ENCODE data around the gene PRKAG2.

Gene PRKAG2

GRCh38 chr7:151890355-151891004, 13.6 kb upstream of the PRKAG2 start:
- TF ChIP-seq, protein P1, sequence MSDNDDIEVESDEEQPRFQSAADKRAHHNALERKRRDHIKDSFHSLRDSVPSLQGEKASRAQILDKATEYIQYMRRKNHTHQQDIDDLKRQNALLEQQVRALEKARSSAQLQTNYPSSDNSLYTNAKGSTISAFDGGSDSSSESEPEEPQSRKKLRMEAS (IDR thresholded peaks at IDR 0.05; ENCODE audit: low read depth, low read length) = no peak
- no peak for TF ChIP-seq MYC (IDR thresholded peaks at IDR 0.05; ENCODE audit: low read depth, low read length)
- no peak for TF ChIP-seq POLR2A (IDR thresholded peaks at IDR 0.05; ENCODE audit: extremely low read depth, insufficient read length)
- TF ChIP-seq, protein P2, sequence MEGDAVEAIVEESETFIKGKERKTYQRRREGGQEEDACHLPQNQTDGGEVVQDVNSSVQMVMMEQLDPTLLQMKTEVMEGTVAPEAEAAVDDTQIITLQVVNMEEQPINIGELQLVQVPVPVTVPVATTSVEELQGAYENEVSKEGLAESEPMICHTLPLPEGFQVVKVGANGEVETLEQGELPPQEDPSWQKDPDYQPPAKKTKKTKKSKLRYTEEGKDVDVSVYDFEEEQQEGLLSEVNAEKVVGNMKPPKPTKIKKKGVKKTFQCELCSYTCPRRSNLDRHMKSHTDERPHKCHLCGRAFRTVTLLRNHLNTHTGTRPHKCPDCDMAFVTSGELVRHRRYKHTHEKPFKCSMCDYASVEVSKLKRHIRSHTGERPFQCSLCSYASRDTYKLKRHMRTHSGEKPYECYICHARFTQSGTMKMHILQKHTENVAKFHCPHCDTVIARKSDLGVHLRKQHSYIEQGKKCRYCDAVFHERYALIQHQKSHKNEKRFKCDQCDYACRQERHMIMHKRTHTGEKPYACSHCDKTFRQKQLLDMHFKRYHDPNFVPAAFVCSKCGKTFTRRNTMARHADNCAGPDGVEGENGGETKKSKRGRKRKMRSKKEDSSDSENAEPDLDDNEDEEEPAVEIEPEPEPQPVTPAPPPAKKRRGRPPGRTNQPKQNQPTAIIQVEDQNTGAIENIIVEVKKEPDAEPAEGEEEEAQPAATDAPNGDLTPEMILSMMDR (IDR thresholded peaks at IDR 0.05; ENCODE audit: low read depth, low read length) = no peak
- no peak overlapping the region for H3K4me3 ChIP-seq (ENCODE audit: low read depth, low read length)
- DNase-seq (ENCODE audit: low read depth) = peak; percentile 71

DNA sequence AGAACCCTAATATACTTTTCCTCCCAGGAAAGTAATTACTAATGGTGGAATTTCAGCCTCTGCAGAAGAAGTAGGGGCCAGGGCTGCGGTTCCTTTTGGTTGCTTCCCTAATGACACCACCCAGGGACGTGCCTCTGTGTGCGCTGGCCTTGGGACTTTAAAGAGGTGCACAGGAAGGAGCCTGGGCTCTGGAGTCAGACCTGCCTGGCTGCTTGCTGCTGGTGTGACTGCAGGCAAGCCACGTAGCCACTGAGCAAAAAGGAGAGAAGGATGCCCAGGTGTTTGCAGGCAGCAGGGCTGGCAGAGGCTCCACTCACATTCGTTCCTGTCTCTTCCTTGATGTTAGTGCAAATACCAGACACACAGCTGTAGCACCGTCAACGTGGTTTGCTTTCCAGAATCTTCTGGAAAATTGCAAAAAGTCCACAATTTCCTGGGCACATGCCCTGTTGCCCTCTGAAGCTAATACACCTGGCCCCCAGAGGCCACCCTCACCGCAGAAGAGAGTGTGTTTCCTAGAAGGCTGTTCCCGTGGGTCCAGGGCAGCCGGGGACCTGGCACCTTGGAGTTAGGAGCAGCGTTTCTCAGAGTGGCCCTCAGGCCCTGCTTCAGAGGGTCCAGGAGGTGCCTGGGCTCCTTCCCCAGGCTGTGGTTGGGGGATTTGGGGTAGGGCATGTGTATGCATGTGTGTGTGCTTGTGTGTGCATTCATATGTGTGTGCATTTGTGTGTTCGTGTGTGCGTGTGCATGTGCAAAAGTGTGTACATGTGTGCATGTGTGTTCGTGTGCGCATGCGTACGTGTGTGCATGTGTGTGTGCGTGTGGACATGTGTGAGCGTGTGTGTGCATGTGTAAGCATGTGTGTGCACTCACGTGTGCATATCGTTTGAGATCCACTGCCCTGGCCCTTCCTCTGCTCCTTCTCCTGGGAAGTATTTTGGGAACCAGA, 12.8 kb upstream of the PRKAG2 start:
- DNase-seq (ENCODE audit: low read depth) = no peak
- no peak overlapping the region for H3K4me3 ChIP-seq (ENCODE audit: low read depth, low read length)
- TF ChIP-seq, protein P2 (IDR thresholded peaks at IDR 0.05; ENCODE audit: low read depth, low read length) = no peak
- no peak for TF ChIP-seq MYC (IDR thresholded peaks at IDR 0.05; ENCODE audit: low read depth, low read length)
- TF ChIP-seq, protein P1 (IDR thresholded peaks at IDR 0.05; ENCODE audit: low read depth, low read length) = no peak
- TF ChIP-seq POLR2A (IDR thresholded peaks at IDR 0.05; ENCODE audit: extremely low read depth, insufficient read length) = no peak

- H3K4me3 ChIP-seq (ENCODE audit: low read depth, low read length) = no peak overlapping the region
- TF ChIP-seq POLR2A (IDR thresholded peaks at IDR 0.05; ENCODE audit: extremely low read depth, insufficient read length) (no peak), MYC (IDR thresholded peaks at IDR 0.05; ENCODE audit: low read depth, low read length) (no peak)
- TF ChIP-seq, protein P1 (IDR thresholded peaks at IDR 0.05; ENCODE audit: low read depth, low read length) = no peak
- DNase-seq (ENCODE audit: low read depth) = no peak
Measured at GRCh38 chr7:151888079-151889067, 11.5 kb upstream of the PRKAG2 start.

DNA sequence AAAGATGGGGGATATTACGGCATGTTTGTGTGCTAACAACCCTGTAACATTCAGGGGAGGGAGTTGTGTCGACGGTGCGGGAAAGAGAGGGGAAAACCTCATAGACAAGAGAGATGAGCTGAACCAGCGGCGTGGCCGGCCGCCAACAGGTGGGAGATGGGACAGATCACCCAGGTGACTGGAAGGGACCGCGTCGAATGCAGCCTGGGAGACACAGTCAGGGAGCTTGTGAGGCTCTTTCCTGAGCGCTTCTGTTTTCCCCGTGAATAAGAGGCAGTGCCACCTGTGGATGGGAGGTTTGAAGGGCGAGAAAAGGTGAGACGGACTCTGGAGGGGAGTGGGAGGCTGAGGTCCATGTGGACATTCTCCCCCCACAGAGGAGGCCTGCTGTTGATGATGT, 9.9 kb upstream of the PRKAG2 start:
- no peak for DNase-seq (ENCODE audit: low read depth)
- TF ChIP-seq, protein P2 (IDR thresholded peaks at IDR 0.05; ENCODE audit: low read depth, low read length) = no peak
- TF ChIP-seq POLR2A (IDR thresholded peaks at IDR 0.05; ENCODE audit: extremely low read depth, insufficient read length) = no peak
- TF ChIP-seq, protein P1 (IDR thresholded peaks at IDR 0.05; ENCODE audit: low read depth, low read length) = no peak
- no peak for TF ChIP-seq MYC (IDR thresholded peaks at IDR 0.05; ENCODE audit: low read depth, low read length)
- no peak overlapping the region for H3K4me3 ChIP-seq (ENCODE audit: low read depth, low read length)

DNA sequence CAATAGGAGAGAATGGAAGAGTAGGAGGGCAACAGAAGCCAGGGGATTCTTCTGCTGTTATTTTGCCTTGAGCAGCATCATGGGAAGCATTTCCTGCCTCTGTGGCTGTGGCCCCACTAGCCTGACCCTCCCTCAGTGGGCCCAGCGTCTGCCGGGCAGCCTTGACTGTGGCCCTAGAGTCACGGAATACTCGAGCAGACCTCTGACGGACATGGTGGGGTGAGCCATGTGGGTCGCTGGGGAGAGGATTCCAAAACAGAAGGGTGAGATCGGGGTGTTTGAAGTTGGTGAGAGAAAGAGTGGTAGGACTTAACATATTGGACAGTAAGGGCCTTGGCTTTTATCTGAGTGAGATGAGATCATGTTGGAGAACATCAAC, 8.3 kb upstream of the PRKAG2 start:
- DNase-seq (ENCODE audit: low read depth) = no peak
- no peak for TF ChIP-seq MYC (IDR thresholded peaks at IDR 0.05; ENCODE audit: low read depth, low read length)
- TF ChIP-seq, protein P1 (IDR thresholded peaks at IDR 0.05; ENCODE audit: low read depth, low read length) = no peak
- no peak for TF ChIP-seq POLR2A (IDR thresholded peaks at IDR 0.05; ENCODE audit: extremely low read depth, insufficient read length)
- TF ChIP-seq, protein P2 (IDR thresholded peaks at IDR 0.05; ENCODE audit: low read depth, low read length) = no peak
- H3K4me3 ChIP-seq (ENCODE audit: low read depth, low read length) = no peak overlapping the region

Data from NB4 (cell line).